HEK293 (cell line): ENCODE measurements around the gene FDXR.

ENCODE experiments used
- CTCF ChIA-PET: fragments of 350-600 bp; formaldehyde crosslinking; extraction: SDS; loops from one replicate; lab custom pipeline; 2021; ENCODE audit warnings: antibody characterized with exemption; lab: Yijun Ruan, JAX
- POLR2A ChIA-PET: fragments of 300-600 bp; formaldehyde crosslinking; extraction: SDS; loops from one replicate; lab custom pipeline; 2020; ENCODE audit warnings: antibody characterized with exemption, inconsistent platforms; lab: Yijun Ruan, JAX
- H3K27ac ChIP-seq: fragments of 200-500 bp; sonication (Bioruptor generic); 2 replicates; pipeline ENCODE4 v1.5.1; 2014; ENCODE audit warnings: low read depth, low read length, control low read depth, inconsistent platforms; ENCODE audit errors: extremely low read depth
- H3K36me3 ChIP-seq, 2 experiments: fragments of 200-500 bp in 1 of 2; sonication (Bioruptor generic) in 1 of 2; 1 replicate in 1 of 2; 2 replicates in 1 of 2; pipeline ENCODE4 v1.5.1; 2014 to 2017; ENCODE audit warnings: inconsistent platforms in 2 of 2, low read length in 2 of 2; ENCODE audit not compliant: control insufficient read depth in 2 of 2, insufficient read depth in 1 of 2
- H3K4me1 ChIP-seq: fragments of 200-500 bp; sonication (Bioruptor generic); 2 replicates; pipeline ENCODE4 v1.5.1; 2014; ENCODE audit warnings: mild to moderate bottlenecking, low read length, inconsistent platforms; ENCODE audit not compliant: control insufficient read depth, insufficient read depth
- H3K4me3 ChIP-seq: 2 replicates; pipeline ENCODE4 v1.5.1; 2011; ENCODE audit warnings: low read depth, mild to moderate bottlenecking, control low read depth, low read length, moderate library complexity
- H3K9me3 ChIP-seq: fragments of 200-500 bp; sonication (Bioruptor generic); 2 replicates; pipeline ENCODE4 v1.5.1; 2014; ENCODE audit warnings: low read depth, low read length, inconsistent platforms; ENCODE audit not compliant: control insufficient read depth, insufficient read depth
- EGR2 ChIP-seq: fragments of 450-650 bp; formaldehyde crosslinking; IDR thresholded peaks from 2 replicates; pipeline ENCODE4 v1.5.1; 2016; ENCODE audit warnings: low read depth, missing biosample characterization, missing genetic modification characterization
- GLIS2 ChIP-seq: fragments of 450-650 bp; formaldehyde crosslinking; IDR thresholded peaks from 2 replicates; pipeline ENCODE4 v1.5.1; 2016; ENCODE audit warnings: missing biosample characterization, missing genetic modification characterization
- KLF8 ChIP-seq: fragments of 450-650 bp; formaldehyde crosslinking; IDR thresholded peaks from 2 replicates; pipeline ENCODE4 v1.5.1; 2016; ENCODE audit warnings: missing biosample characterization, missing genetic modification characterization
- SCRT1 ChIP-seq: fragments of 450-650 bp; formaldehyde crosslinking; IDR thresholded peaks from 2 replicates; pipeline ENCODE4 v1.5.1; 2016; ENCODE audit warnings: missing biosample characterization, missing genetic modification characterization, borderline replicate concordance
- SCRT2 ChIP-seq: fragments of 450-650 bp; formaldehyde crosslinking; IDR thresholded peaks from 2 replicates; pipeline ENCODE4 v1.5.1; 2016; ENCODE audit warnings: missing biosample characterization, missing genetic modification characterization
- SP7 ChIP-seq: fragments of 450-650 bp; formaldehyde crosslinking; IDR thresholded peaks from 2 replicates; pipeline ENCODE4 v1.5.1; 2016; ENCODE audit warnings: missing biosample characterization, missing genetic modification characterization
- ZEB2 ChIP-seq: fragments of 450-650 bp; formaldehyde crosslinking; IDR thresholded peaks from 2 replicates; pipeline ENCODE4 v1.5.1; 2016; ENCODE audit warnings: missing biosample characterization, missing genetic modification characterization
- ZFP69B ChIP-seq: fragments of 450-650 bp; formaldehyde crosslinking; IDR thresholded peaks from 2 replicates; pipeline ENCODE4 v1.5.1; 2016; ENCODE audit warnings: missing biosample characterization, missing genetic modification characterization
- ZNF112 ChIP-seq: fragments of 450-650 bp; formaldehyde crosslinking; IDR thresholded peaks from 2 replicates; pipeline ENCODE4 v1.5.0; 2017; ENCODE audit warnings: missing biosample characterization, missing genetic modification characterization
- ZNF202 ChIP-seq: fragments of 450-650 bp; formaldehyde crosslinking; IDR thresholded peaks from 2 replicates; pipeline ENCODE4 v1.5.1; 2016; ENCODE audit warnings: missing biosample characterization, missing genetic modification characterization, borderline replicate concordance
- ZNF221 ChIP-seq: fragments of 450-650 bp; formaldehyde crosslinking; IDR thresholded peaks from 2 replicates; pipeline ENCODE4 v1.5.1; 2017; ENCODE audit warnings: missing biosample characterization, missing genetic modification characterization, borderline replicate concordance
- ZNF23 ChIP-seq: fragments of 450-650 bp; formaldehyde crosslinking; IDR thresholded peaks from 2 replicates; pipeline ENCODE4 v1.5.1; 2016; ENCODE audit warnings: missing biosample characterization, missing genetic modification characterization, borderline replicate concordance
- ZNF394 ChIP-seq: fragments of 450-650 bp; formaldehyde crosslinking; IDR thresholded peaks from 2 replicates; pipeline ENCODE4 v1.5.1; 2016; ENCODE audit warnings: missing biosample characterization, missing genetic modification characterization, mild to moderate bottlenecking, moderate library complexity, borderline replicate concordance
- ZNF501 ChIP-seq: fragments of 450-650 bp; formaldehyde crosslinking; IDR thresholded peaks from 2 replicates; pipeline ENCODE4 v1.5.1; 2016; ENCODE audit warnings: missing biosample characterization, missing genetic modification characterization
- ZNF701 ChIP-seq: fragments of 450-650 bp; formaldehyde crosslinking; IDR thresholded peaks from 2 replicates; pipeline ENCODE4 v1.5.1; 2016; ENCODE audit warnings: missing biosample characterization, missing genetic modification characterization
- ZNF747 ChIP-seq: fragments of 450-650 bp; formaldehyde crosslinking; IDR thresholded peaks from 2 replicates; pipeline ENCODE4 v1.5.1; 2016; ENCODE audit warnings: missing biosample characterization, missing genetic modification characterization
- ZNF830 ChIP-seq: fragments of 450-650 bp; IDR thresholded peaks from 2 replicates; pipeline ENCODE4 v1.5.0; 2018; ENCODE audit warnings: missing biosample characterization, missing genetic modification characterization, low read depth, mild to moderate bottlenecking, moderate library complexity
- ZSCAN23 ChIP-seq: fragments of 450-650 bp; formaldehyde crosslinking; IDR thresholded peaks from 2 replicates; pipeline ENCODE4 v1.5.1; 2016; ENCODE audit warnings: missing biosample characterization, missing genetic modification characterization
- TF ChIP-seq, protein P1 (sequence below): fragments of 450-650 bp; formaldehyde crosslinking; IDR thresholded peaks from 2 replicates; pipeline ENCODE4 v1.5.1; 2017; ENCODE audit warnings: missing biosample characterization, missing genetic modification characterization
- TF ChIP-seq, protein P2 (sequence below): IDR thresholded peaks from 2 replicates; pipeline ENCODE4 v1.6.1; 2011; ENCODE audit warnings: mild to moderate bottlenecking, low read depth, low read length, borderline replicate concordance
- TF ChIP-seq, protein P3 (sequence below): fragments of 450-650 bp; formaldehyde crosslinking; IDR thresholded peaks from 2 replicates; pipeline ENCODE4 v1.5.1; 2016; ENCODE audit warnings: missing biosample characterization, missing genetic modification characterization
- TF ChIP-seq, protein P4 (sequence below): fragments of 450-650 bp; formaldehyde crosslinking; IDR thresholded peaks from 2 replicates; pipeline ENCODE4 v1.5.1; 2016; ENCODE audit warnings: missing biosample characterization, missing genetic modification characterization
- TF ChIP-seq, protein P5 (sequence below): fragments of 450-650 bp; formaldehyde crosslinking; IDR thresholded peaks from 2 replicates; pipeline ENCODE4 v1.5.1; 2016; ENCODE audit warnings: missing biosample characterization, missing genetic modification characterization

The FDXR gene

DNA sequence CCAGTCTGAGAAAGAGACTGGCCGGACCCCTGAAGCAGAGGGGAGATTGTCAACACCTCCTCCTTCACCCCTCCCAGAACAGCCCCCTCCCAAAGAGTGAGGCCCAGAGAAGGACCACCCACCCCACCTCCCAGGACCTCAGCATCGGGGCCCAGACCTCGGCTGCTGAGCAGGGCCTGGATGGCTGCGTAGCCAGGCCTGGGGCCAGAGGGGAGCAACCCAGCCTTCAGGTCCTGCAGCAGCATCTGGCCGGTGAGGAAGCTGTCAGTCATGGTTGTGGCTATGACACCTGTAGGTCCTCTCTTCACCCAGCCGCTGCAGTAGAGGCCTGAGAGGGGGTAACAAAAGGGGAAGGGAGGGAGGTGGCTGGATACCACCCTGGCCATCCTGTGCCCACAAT lies 9.9 kb downstream of the FDXR start:
- ChIA-PET POLR2A (interaction anchor here (0.6 to 5.0 kb wide), 8 partner anchors 10 to 125 kb away, joined by 3 to 40 read pairs (median 4); partner anchors contain the start of genes FDXR and NAT9), CTCF (interaction anchor here (0.6 to 14.4 kb wide), 35 partner anchors 10 to 353 kb away, joined by 3 to 338 read pairs (median 5); partner anchors contain the start of genes FDXR, NAT9, NHERF1 and OTOP2)
- TF ChIP-seq ZNF221 (tag by site-specific recombination) (no peak), SCRT1 (tag by site-specific recombination) (0 out of 2 replicates have a peak, but pooled peaks have one; percentile 12), SCRT2 (peak; percentile 59), SP7 (tag by site-specific recombination) (no peak), GLIS2 (tag by site-specific recombination) (0 out of 2 replicates have a peak, but pooled peaks have one; percentile 23), KLF8 (no peak), ZSCAN23 (no peak), ZNF701 (no peak), ZNF112 (tag by site-specific recombination) (no peak), ZNF23 (tag by site-specific recombination) (no peak), ZNF747 (no peak), EGR2 (tag by site-specific recombination) (peak; percentile 7; the same call in 1 of the 2 replicates)
- TF ChIP-seq, protein P1, sequence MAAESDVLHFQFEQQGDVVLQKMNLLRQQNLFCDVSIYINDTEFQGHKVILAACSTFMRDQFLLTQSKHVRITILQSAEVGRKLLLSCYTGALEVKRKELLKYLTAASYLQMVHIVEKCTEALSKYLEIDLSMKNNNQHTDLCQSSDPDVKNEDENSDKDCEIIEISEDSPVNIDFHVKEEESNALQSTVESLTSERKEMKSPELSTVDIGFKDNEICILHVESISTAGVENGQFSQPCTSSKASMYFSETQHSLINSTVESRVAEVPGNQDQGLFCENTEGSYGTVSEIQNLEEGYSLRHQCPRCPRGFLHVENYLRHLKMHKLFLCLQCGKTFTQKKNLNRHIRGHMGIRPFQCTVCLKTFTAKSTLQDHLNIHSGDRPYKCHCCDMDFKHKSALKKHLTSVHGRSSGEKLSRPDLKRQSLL (tag by site-specific recombination): no peak
- TF ChIP-seq, protein P2, sequence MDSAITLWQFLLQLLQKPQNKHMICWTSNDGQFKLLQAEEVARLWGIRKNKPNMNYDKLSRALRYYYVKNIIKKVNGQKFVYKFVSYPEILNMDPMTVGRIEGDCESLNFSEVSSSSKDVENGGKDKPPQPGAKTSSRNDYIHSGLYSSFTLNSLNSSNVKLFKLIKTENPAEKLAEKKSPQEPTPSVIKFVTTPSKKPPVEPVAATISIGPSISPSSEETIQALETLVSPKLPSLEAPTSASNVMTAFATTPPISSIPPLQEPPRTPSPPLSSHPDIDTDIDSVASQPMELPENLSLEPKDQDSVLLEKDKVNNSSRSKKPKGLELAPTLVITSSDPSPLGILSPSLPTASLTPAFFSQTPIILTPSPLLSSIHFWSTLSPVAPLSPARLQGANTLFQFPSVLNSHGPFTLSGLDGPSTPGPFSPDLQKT: no peak
- TF ChIP-seq, protein P3, sequence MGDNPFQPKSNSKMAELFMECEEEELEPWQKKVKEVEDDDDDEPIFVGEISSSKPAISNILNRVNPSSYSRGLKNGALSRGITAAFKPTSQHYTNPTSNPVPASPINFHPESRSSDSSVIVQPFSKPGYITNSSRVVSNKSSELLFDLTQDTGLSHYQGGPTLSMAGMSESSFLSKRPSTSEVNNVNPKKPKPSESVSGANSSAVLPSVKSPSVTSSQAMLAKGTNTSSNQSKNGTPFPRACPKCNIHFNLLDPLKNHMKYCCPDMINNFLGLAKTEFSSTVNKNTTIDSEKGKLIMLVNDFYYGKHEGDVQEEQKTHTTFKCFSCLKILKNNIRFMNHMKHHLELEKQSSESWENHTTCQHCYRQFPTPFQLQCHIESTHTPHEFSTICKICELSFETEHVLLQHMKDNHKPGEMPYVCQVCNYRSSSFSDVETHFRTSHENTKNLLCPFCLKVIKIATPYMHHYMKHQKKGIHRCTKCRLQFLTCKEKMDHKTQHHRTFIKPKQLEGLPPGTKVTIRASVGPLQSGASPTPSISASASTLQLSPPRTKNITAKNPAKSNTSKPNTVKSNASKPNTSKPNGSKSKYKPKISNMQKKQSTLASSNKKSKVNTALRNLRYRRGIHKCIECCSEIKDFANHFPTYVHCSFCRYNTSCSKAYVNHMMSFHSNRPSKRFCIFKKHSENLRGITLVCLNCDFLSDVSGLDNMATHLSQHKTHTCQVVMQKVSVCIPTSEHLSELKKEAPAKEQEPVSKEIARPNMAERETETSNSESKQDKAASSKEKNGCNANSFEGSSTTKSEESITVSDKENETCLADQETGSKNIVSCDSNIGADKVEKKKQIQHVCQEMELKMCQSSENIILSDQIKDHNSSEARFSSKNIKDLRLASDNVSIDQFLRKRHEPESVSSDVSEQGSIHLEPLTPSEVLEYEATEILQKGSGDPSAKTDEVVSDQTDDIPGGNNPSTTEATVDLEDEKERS: no peak
- TF ChIP-seq, protein P4, sequence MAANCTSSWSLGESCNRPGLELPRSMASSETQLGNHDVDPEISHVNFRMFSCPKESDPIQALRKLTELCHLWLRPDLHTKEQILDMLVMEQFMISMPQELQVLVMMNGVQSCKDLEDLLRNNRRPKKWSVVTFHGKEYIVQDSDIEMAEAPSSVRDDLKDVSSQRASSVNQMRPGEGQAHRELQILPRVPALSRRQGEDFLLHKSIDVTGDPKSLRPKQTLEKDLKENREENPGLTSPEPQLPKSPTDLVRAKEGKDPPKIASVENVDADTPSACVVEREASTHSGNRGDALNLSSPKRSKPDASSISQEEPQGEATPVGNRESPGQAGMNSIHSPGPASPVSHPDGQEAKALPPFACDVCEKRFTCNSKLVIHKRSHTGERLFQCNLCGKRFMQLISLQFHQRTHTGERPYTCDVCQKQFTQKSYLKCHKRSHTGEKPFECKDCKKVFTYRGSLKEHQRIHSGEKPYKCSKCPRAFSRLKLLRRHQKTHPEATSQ (tag by site-specific recombination): no peak
- H3K9me3 ChIP-seq: no peaks in the 10 kb centered on the region
- 0 out of 2 replicates have a peak, but pooled peaks cover 2% of the 10 kb centered on the region for H3K4me1 ChIP-seq
- H3K4me3 ChIP-seq: no peak overlapping the region
- peaks cover 0 to 49% of the 10 kb centered on the region in 2 experiments; a peak in 1 of 3 replicates for H3K36me3 ChIP-seq
- no peak overlapping the region for H3K27ac ChIP-seq

DNA sequence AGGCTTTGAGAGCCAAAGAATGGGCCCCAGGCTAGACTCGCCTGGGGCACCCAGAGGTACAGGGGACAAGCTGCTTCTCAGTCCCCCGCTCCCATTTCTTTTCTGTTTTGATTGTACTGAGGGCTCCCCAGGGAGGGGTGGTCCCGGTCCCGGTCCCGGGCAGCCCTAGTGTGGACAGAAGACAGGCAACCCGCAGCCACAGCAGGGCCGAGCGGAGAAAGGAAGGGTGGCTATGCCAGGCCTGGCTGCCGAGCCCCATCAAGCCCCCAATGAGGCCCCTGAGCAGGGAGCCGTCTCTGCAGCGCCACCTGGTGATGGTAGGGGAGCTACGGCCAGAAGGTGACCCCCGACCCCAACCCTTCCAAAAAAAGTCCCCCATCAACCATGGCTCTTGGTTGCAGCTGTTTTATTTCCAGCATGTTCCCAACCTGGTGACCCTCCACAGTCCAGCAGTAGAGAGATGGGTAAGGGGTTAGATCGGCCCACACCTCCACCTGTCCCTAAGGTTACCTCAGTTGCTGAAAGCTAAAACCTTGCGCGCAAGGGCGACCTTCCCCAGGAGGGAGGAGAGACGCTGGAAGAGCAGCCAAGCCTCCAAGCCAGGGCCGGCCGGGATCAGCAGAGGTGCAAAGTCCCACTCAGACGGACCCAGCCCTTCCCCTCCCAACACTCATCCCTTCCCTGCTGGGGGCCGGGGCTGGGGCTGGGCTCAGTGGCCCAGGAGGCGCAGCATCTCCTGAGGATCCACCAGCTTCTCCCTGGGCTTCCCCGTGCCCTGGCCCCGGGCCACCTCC lies 10.5 kb downstream of the FDXR start:
- Histone ChIP-seq H3K36me3 (peaks cover 0 to 44% of the 10 kb centered on the region in 2 experiments; a peak in 1 of 3 replicates), H3K27ac (no peak overlapping the region), H3K4me3 (no peak overlapping the region), H3K9me3 (no peaks in the 10 kb centered on the region), H3K4me1 (0 out of 2 replicates have a peak, but pooled peaks cover 2% of the 10 kb centered on the region)
- CTCF ChIA-PET: interaction anchor here (0.6 to 14.4 kb wide), 47 partner anchors 11 to 873 kb away, joined by 3 to 338 read pairs (median 4); partner anchors contain the start of genes FDXR, NAT9, NHERF1 and OTOP2
- POLR2A ChIA-PET: interaction anchor here (0.6 to 5.0 kb wide), 9 partner anchors 10 to 124 kb away, joined by 3 to 40 read pairs (median 4); partner anchors contain the start of genes FDXR and NAT9
- no peak for TF ChIP-seq ZNF221 (tag by site-specific recombination)
- no peak for TF ChIP-seq ZNF830 (tag by site-specific recombination)
- no peak for TF ChIP-seq ZNF501
- no peak for TF ChIP-seq ZFP69B (tag by site-specific recombination)
- TF ChIP-seq ZSCAN23: no peak
- no peak for TF ChIP-seq ZNF202 (tag by site-specific recombination)
- TF ChIP-seq ZNF394 (tag by site-specific recombination): peak; percentile 64; the same call in 1 of the 2 replicates
- no peak for TF ChIP-seq ZNF112 (tag by site-specific recombination)
- TF ChIP-seq ZEB2: peak; percentile 63; the same call in 1 of the 2 replicates
- TF ChIP-seq, protein P5, sequence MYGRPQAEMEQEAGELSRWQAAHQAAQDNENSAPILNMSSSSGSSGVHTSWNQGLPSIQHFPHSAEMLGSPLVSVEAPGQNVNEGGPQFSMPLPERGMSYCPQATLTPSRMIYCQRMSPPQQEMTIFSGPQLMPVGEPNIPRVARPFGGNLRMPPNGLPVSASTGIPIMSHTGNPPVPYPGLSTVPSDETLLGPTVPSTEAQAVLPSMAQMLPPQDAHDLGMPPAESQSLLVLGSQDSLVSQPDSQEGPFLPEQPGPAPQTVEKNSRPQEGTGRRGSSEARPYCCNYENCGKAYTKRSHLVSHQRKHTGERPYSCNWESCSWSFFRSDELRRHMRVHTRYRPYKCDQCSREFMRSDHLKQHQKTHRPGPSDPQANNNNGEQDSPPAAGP (tag by site-specific recombination): no peak
- no peak for TF ChIP-seq KLF8
- TF ChIP-seq, protein P1 (tag by site-specific recombination): no peak
